Gastrocnemius medialis (tissue), 4 donors: ENCODE data around the gene ABR. TPM values are rescaled to one million over a fixed set of nuclear protein-coding genes. Genes with fewer than 3 reads are reported as not detected.

ENCODE experiments used
- ATAC-seq, 2 donors: fragments of 150-250 bp; one replicate each; pipeline ENCODE4 v1.9.1; 2016
- DNase-seq, 2 donors: peaks; one replicate each; pipeline ENCODE4 v3.0.0-alpha.2; 2019
- H3K27ac ChIP-seq, 4 donors: fragments of 200-600 bp; sonication (generic); 1 replicate in 1 of 4; 2 replicates in 3 of 4; pipeline ENCODE4 v1.5.1; 2016 to 2018; ENCODE audit warnings: mild to moderate bottlenecking in 2 of 4, moderate library complexity in 1 of 4
- H3K27me3 ChIP-seq, 3 donors: fragments of 200-600 bp; sonication (generic) in 2 of 3; 1 replicate in 1 of 3; 2 replicates in 2 of 3; pipeline versions ENCODE4 v1.5.1 to v1.6.0; 2016 to 2019; ENCODE audit warnings: mild to moderate bottlenecking in 1 of 3, moderate library complexity in 1 of 3
- H3K36me3 ChIP-seq, 2 donors: fragments of 200-600 bp; sonication (generic) in 1 of 2; one replicate each; pipeline ENCODE4 v1.5.1; 2017 to 2018
- H3K4me1 ChIP-seq, 2 donors: fragments of 200-600 bp; sonication (generic) in 1 of 2; one replicate each; pipeline ENCODE4 v1.5.1; 2016 to 2017; ENCODE audit warnings: mild to moderate bottlenecking in 2 of 2
- H3K4me3 ChIP-seq, 4 donors: fragments of 200-600 bp; sonication (generic) in 3 of 4; 1 replicate in 1 of 4; 2 replicates in 3 of 4; pipeline ENCODE4 v1.5.1; 2016 to 2019; ENCODE audit warnings: mild to moderate bottlenecking in 2 of 4
- H3K9me3 ChIP-seq, 3 donors: fragments of 200-600 bp; sonication (generic) in 2 of 3; 1 replicate in 1 of 3; 2 replicates in 2 of 3; pipeline ENCODE4 v1.5.1; 2016 to 2019
- CTCF ChIP-seq, 5 experiments: fragments of 450-650 bp in 3 of 5; fragments of 200-600 bp in 2 of 5; sonication (generic) in 2 of 5; IDR thresholded peaks in 4 of 5; conservative IDR thresholded peaks in 1 of 5; 1 replicate in 4 of 5; 2 replicates in 1 of 5; pipeline ENCODE4 v1.5.1; 2016 to 2019; ENCODE audit warnings: antibody characterized with exemption in 5 of 5, mild to moderate bottlenecking in 3 of 5, moderate library complexity in 3 of 5
- POLR2A ChIP-seq, 2 donors: fragments of 450-650 bp; IDR thresholded peaks; one replicate each; pipeline ENCODE4 v1.6.1; 2017; ENCODE audit warnings: antibody characterized with exemption in 2 of 2, mild to moderate bottlenecking in 2 of 2, moderate library complexity in 2 of 2
- in situ Hi-C, 4 donors: fragments of 200-750 bp; cut with MboI; loops; one replicate each; pipeline versions ENCODE4 v1.15.0 to v1.8.0; 2017; ENCODE audit warnings: low sequenced_read_pairs in 4 of 4
- intact Hi-C: fragments of 100-400 bp; cut with DNase I; formaldehyde crosslinking; loops from one replicate; pipeline ENCODE4 v1.15.1; 2023; ENCODE audit warnings: low total_unique reads
- total RNA-seq, 4 donors: library from RNA; depleted of rRNA; stranded (reverse); fragments of >200 nt; gene quantifications; one replicate each; pipeline versions ENCODE4 v1.1.0 to v1.2.3, GENCODE V29; 2016

Gene ABR
- total RNA-seq, 4 donors from 2014 or later = 9.7 to 15.4 (median 12.8) TPM

DNA sequence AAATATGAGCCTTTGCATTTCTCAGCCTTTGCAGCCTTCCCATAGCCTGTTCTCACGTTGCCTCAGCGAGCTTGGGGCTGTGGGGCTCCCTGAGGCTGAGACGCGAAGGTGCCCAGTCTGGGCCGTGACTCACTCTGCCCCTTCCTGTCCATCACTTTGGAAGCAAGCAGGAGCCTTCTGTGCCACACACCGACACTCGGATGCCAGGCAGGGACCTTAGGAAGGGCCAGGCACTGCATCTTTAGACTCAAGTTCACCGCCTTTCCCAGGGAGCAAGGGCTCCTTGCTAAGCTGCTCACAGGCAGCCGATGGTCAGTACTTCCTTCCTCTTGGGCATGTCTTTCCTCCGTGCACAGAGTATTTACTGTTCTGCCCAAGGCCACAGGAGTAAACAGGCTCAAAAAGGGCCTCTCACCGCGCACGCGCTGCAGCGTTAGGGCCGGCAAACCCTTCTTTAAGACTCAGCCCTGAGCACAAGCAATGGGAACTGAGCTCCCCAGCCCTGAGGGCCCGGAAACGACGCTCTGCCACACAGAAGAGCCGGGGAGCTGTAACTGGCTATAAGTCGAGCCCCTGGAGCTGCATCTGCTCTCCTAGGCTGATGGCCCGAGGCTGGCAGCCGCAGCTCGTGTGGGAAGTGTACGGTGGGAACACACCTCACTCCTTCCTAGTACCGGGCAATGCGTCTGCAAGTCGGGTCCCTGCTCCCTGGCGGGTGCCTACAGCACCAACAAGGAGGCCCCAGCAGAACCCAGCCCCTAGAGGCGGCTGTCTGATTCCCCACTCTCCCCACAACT is 175.6 kb downstream of the ABR start:
- ATAC-seq (no peak), DNase-seq (no peak)
- Histone ChIP-seq H3K4me3 (no peak overlapping the region), H3K4me1 (peaks cover 75% of the 10 kb centered on the region in 2 donors), H3K27ac (peak overlapping the region in 3 of 4 donors; percentile 90 to 94 (median 90)), H3K9me3 (no peaks in the 10 kb centered on the region), H3K27me3 (no peaks in the 10 kb centered on the region), H3K36me3 (peaks cover 0 to 43% of the 10 kb centered on the region in 2 donors)
- in situ Hi-C loops (loop anchor here in 1 of 4 donors (5.0 kb wide), 1 partner anchor 53 kb away; no protein-coding TSS in a partner anchor), intact Hi-C loops (loop anchor here (5.0 kb wide), 1 partner anchor 33 kb away; no protein-coding TSS in a partner anchor)
- TF ChIP-seq POLR2A (IDR thresholded peaks at IDR 0.05) (no peak), CTCF (IDR thresholded peaks at IDR 0.05 in 4 of 5, conservative IDR thresholded peaks at IDR 0.05 in 1 of 5) (no peak)

DNA sequence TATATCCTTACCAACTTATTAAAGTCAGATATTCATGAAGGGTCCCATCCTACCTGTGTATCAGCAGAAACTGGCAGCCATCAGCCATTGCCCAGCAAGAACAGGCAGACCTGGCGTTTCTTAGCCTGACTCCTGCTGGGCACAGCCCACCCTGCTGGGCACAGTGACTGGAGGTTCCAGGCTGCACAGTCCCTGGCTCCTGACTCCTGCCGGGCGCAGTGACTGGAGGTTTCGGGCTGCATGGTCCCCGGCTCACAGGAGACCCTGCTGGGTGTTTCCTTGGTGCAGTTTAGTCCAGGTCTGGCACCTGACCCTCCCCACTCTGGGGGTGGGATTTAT is 176.2 kb downstream of the ABR start:
- ATAC-seq (no peak), DNase-seq (no peak)
- Histone ChIP-seq H3K9me3 (no peaks in the 10 kb centered on the region), H3K36me3 (peaks cover 0 to 43% of the 10 kb centered on the region in 2 donors), H3K27me3 (no peaks in the 10 kb centered on the region), H3K27ac (peak overlapping the region; percentile 85 to 94 (median 90)), H3K4me1 (peaks cover 77 to 80% of the 10 kb centered on the region in 2 donors), H3K4me3 (no peak overlapping the region)
- in situ Hi-C loops (loop anchor here in 1 of 4 donors (5.0 kb wide), 1 partner anchor 54 kb away; no protein-coding TSS in a partner anchor), intact Hi-C loops (loop anchor here (5.0 kb wide), 1 partner anchor 34 kb away; no protein-coding TSS in a partner anchor)
- TF ChIP-seq CTCF (IDR thresholded peaks at IDR 0.05 in 4 of 5, conservative IDR thresholded peaks at IDR 0.05 in 1 of 5) (no peak), POLR2A (IDR thresholded peaks at IDR 0.05) (no peak)

GRCh38 chr17:1002771-1003555 is 176.8 kb downstream of the ABR start:
- peaks cover 77 to 86% of the 10 kb centered on the region in 2 donors for H3K4me1 ChIP-seq
- H3K4me3 ChIP-seq = no peak overlapping the region
- peaks cover 0 to 37% of the 10 kb centered on the region in 2 donors for H3K36me3 ChIP-seq
- peak overlapping the region; percentile 85 to 94 (median 90) for H3K27ac ChIP-seq
- intact Hi-C loops (loop anchor here (5.0 kb wide), 1 partner anchor 34 kb away; no protein-coding TSS in a partner anchor), in situ Hi-C loops (loop anchor here in 1 of 4 donors (5.0 kb wide), 1 partner anchor 54 kb away; no protein-coding TSS in a partner anchor)
- no peak for DNase-seq
- ATAC-seq = no peak
- TF ChIP-seq POLR2A (IDR thresholded peaks at IDR 0.05) = no peak
- no peak for TF ChIP-seq CTCF (IDR thresholded peaks at IDR 0.05 in 4 of 5, conservative IDR thresholded peaks at IDR 0.05 in 1 of 5)
- H3K27me3 ChIP-seq = no peaks in the 10 kb centered on the region
- H3K9me3 ChIP-seq = no peaks in the 10 kb centered on the region

DNA sequence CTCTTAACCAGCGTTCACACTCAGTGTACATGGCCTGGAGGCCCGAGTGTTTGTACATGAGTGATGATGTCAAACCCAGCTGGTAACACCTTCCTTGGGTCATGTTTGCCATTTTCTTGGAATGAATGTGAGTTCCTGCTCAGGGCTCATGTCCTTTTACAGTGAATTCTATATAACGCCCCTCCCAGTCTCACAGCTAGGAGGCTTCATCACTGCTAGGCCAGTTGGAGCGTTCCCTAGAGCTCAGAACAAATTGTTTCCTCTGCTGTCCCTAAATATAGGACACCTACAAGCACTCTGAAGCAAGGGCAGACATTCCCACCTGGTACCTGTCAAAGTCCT is 177.4 kb downstream of the ABR start:
- Histone ChIP-seq H3K4me1 (peaks cover 82 to 87% of the 10 kb centered on the region in 2 donors), H3K27me3 (no peaks in the 10 kb centered on the region), H3K36me3 (peaks cover 0 to 35% of the 10 kb centered on the region in 2 donors), H3K27ac (peak overlapping the region; percentile 85 to 94 (median 90)), H3K9me3 (no peaks in the 10 kb centered on the region), H3K4me3 (no peak overlapping the region)
- ATAC-seq (peak; percentile 13 to 25), DNase-seq (no peak)
- TF ChIP-seq POLR2A (IDR thresholded peaks at IDR 0.05) (no peak), CTCF (IDR thresholded peaks at IDR 0.05 in 4 of 5, conservative IDR thresholded peaks at IDR 0.05 in 1 of 5) (peak in 1 of 5 experiments; percentile 16)
- intact Hi-C loops (loop anchor here (5.0 kb wide), 1 partner anchor 35 kb away; no protein-coding TSS in a partner anchor), in situ Hi-C loops (loop anchor here in 1 of 4 donors (5.0 kb wide), 1 partner anchor 55 kb away; no protein-coding TSS in a partner anchor)
